ENCODE data around the gene PDLIM7.

PDLIM7 gene

DNA sequence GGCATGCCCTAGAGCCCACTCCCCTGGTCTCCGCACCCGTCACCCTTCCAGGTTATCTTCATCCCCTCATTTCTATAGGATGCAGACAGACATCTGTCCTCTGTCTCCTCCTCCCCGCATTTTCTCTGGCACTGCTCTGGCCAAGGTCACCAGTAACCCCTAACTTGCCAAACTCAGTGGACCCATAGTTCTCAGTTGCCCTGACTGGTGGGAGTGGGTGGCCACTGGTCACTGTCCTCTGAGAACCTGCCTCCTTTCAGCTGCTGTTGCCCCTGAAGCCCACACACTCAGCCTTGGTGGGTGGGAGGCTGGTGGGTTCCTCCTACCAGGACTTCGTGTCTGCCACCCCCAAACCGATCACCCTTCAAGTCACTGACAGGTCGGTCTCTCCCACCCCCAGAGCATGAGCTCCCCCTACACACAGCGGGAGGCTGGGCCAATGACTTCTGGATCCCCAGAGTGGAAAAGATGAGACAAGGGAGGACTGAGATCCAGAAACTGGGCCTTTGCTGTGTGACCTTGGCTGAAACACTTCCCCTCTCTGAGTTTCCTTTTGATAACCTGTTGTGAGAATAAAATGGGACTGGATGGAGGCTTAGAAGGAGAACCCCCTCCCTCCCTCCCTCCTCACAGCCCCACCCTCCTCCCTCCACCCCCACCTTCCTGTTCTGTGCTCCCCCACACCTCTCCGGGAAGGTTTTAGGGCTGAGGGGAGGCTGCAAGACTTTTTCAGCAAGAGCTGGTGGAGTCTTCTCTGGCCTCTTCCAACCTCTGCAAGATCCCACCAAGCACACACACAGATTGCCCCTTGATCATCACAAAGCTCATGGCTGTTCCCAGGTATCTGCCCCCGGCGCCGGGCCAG lies 21.6 kb downstream of the PDLIM7 start:
- TF ChIP-seq SIN3A (IDR thresholded peaks at IDR 0.05; ENCODE audit: borderline replicate concordance, insufficient read depth, low read length) (no peak), FOXP2 (optimal IDR thresholded peaks at IDR 0.05; ENCODE audit: borderline replicate concordance, extremely low read depth, extremely low read length, insufficient read depth) (no peak), POLR2AphosphoS5 (IDR thresholded peaks at IDR 0.05; ENCODE audit: low read depth, low read length) (no peak), TAF1 (IDR thresholded peaks at IDR 0.05; ENCODE audit: borderline replicate concordance, insufficient read depth, low read length) (no peak)
- TF ChIP-seq, protein P1, sequence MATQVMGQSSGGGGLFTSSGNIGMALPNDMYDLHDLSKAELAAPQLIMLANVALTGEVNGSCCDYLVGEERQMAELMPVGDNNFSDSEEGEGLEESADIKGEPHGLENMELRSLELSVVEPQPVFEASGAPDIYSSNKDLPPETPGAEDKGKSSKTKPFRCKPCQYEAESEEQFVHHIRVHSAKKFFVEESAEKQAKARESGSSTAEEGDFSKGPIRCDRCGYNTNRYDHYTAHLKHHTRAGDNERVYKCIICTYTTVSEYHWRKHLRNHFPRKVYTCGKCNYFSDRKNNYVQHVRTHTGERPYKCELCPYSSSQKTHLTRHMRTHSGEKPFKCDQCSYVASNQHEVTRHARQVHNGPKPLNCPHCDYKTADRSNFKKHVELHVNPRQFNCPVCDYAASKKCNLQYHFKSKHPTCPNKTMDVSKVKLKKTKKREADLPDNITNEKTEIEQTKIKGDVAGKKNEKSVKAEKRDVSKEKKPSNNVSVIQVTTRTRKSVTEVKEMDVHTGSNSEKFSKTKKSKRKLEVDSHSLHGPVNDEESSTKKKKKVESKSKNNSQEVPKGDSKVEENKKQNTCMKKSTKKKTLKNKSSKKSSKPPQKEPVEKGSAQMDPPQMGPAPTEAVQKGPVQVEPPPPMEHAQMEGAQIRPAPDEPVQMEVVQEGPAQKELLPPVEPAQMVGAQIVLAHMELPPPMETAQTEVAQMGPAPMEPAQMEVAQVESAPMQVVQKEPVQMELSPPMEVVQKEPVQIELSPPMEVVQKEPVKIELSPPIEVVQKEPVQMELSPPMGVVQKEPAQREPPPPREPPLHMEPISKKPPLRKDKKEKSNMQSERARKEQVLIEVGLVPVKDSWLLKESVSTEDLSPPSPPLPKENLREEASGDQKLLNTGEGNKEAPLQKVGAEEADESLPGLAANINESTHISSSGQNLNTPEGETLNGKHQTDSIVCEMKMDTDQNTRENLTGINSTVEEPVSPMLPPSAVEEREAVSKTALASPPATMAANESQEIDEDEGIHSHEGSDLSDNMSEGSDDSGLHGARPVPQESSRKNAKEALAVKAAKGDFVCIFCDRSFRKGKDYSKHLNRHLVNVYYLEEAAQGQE (IDR thresholded peaks at IDR 0.05; ENCODE audit: insufficient read depth in 1 of 2, low read depth in 2 of 2, low read length in 2 of 2): no peak

DNA sequence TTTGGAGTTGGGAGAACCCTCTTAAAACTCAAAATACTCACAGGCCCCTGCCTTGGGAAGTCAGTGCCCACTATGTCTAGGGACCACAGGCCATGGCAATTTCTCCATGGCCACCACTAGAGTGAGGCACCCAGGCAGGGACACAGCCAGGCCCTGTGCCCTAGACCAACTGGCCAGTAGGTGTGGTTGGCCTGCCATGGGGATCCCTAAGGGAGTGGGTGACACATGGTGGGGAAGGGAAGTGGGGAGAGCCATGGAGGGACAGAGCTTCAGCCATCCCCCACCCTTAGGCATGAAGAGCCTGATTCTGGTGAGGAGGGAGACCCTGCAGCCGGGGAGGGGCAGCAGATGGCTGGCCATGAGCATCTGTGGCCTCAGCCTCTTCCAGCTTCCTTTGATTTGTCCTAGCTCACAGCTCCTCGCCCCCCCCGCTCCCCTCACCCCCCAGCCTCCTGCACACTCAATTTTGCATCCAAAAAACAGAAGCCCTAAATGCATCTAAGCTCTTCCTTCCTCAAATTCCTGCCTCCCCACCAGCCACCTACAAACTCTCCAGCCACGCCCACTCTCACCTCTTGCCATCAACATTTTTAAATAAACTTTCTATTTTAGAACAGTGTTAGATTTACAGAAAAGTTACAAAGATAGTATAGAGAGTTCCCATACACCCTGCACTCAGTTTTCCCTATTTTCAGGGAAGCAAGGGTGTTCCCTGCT lies 22.4 kb downstream of the PDLIM7 start:
- TF ChIP-seq TAF1 (IDR thresholded peaks at IDR 0.05; ENCODE audit: borderline replicate concordance, insufficient read depth, low read length) (no peak), SIN3A (IDR thresholded peaks at IDR 0.05; ENCODE audit: borderline replicate concordance, insufficient read depth, low read length) (no peak), FOXP2 (optimal IDR thresholded peaks at IDR 0.05; ENCODE audit: borderline replicate concordance, extremely low read depth, extremely low read length, insufficient read depth) (no peak), POLR2AphosphoS5 (IDR thresholded peaks at IDR 0.05; ENCODE audit: low read depth, low read length) (no peak)
- TF ChIP-seq, protein P1 (IDR thresholded peaks at IDR 0.05; ENCODE audit: insufficient read depth in 1 of 2, low read depth in 2 of 2, low read length in 2 of 2): no peak

DNA sequence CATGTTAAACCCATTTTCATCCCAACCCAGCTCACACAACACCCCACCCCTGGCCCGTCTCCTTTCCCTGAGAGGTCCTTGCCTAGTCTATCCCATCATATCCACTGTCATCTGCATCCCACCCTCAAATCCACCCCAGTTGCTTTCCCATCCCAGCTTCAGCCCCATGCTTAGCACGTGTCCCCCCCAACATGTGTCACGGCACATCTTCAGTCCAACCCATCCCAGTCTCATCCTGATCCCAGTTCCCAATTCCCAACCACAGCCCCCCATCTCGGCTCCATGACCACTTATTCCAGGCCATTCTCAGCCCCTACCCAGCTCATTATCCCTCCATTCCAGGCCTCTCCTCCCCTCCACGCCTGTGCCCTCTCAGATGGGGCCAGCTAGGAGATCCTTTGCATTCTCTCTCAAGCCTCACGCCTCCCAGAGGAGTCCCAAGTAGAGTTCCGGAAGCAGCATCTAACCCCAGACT lies 23.4 kb downstream of the PDLIM7 start:
- TF ChIP-seq TAF1 (IDR thresholded peaks at IDR 0.05; ENCODE audit: borderline replicate concordance, insufficient read depth, low read length): no peak
- TF ChIP-seq SIN3A (IDR thresholded peaks at IDR 0.05; ENCODE audit: borderline replicate concordance, insufficient read depth, low read length): no peak
- TF ChIP-seq FOXP2 (optimal IDR thresholded peaks at IDR 0.05; ENCODE audit: borderline replicate concordance, extremely low read depth, extremely low read length, insufficient read depth): no peak
- no peak for TF ChIP-seq POLR2AphosphoS5 (IDR thresholded peaks at IDR 0.05; ENCODE audit: low read depth, low read length)
- TF ChIP-seq, protein P1 (IDR thresholded peaks at IDR 0.05; ENCODE audit: insufficient read depth in 1 of 2, low read depth in 2 of 2, low read length in 2 of 2): no peak

DNA sequence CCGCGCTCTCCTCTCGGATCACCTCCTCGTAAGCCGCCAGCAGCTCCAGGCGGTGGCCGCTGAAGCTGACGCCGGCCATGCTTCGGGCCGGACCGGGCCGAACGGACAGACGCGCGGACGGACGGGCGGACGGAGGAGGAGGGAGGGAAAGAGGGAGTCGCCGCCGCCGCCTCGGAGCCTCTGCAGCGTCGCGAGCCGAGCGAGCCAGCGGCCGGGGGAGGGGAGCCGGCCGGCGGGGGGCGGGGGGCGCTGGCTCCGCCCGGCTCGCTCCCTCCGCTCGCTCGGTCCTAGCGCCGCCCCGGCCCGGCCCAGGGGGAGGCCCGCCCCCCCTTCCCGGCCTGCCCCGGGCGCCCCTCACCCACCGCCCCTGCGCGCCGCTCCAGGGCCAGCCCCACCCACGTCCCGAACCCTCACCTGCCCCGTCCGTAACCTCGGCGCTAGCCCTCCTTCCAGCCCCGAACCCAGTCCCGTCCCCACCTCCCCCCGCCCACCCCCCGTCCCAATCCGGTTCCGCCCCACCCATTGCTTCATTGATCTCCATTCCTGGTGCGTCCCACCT lies 23.9 kb downstream of the PDLIM7 start, which contains the start of gene DBN1:
Gene DBN1, minus strand, starts transcription at position 192 of the 559 bp plus-strand sequence. Its CDS starts 113 bp downstream, at position 79.
- no peak for TF ChIP-seq FOXP2 (optimal IDR thresholded peaks at IDR 0.05; ENCODE audit: borderline replicate concordance, extremely low read depth, extremely low read length, insufficient read depth)
- 0 out of 2 replicates have a peak, but pooled peaks have one; percentile 26 for TF ChIP-seq TAF1 (IDR thresholded peaks at IDR 0.05; ENCODE audit: borderline replicate concordance, insufficient read depth, low read length)
- TF ChIP-seq POLR2AphosphoS5 (IDR thresholded peaks at IDR 0.05; ENCODE audit: low read depth, low read length): peak; percentile 66

All from PFSK-1 (cell line).